HEK293T (cell line): ENCODE measurements around the gene SMOC2.

Source experiments
- CTCF ChIA-PET: fragments of 350-600 bp; formaldehyde crosslinking; extraction: SDS; loops from one replicate; lab custom pipeline; 2021; ENCODE audit warnings: antibody characterized with exemption, inconsistent platforms; lab: Yijun Ruan, JAX
- POLR2A ChIA-PET: fragments of 350-600 bp; formaldehyde crosslinking; extraction: SDS; loops from one replicate; lab custom pipeline; 2020; ENCODE audit warnings: antibody characterized with exemption, inconsistent platforms; lab: Yijun Ruan, JAX
- DNase-seq: peaks from one replicate; pipeline ENCODE4 v3.0.0; 2012; ENCODE audit warnings: mixed read lengths; ENCODE audit errors: extremely low spot score
- ARNT ChIP-seq: fragments of 450-650 bp; IDR thresholded peaks from 2 replicates; pipeline ENCODE4 v1.6.1; 2017; ENCODE audit warnings: mild to moderate bottlenecking
- BHLHE40 ChIP-seq: fragments of 450-650 bp; IDR thresholded peaks from 2 replicates; pipeline ENCODE4 v1.6.1; 2016; ENCODE audit warnings: mild to moderate bottlenecking, moderate library complexity, borderline replicate concordance
- CTBP1 ChIP-seq: fragments of 450-650 bp; IDR thresholded peaks from 2 replicates; pipeline ENCODE4 v1.6.1; 2016; ENCODE audit warnings: borderline replicate concordance
- ELF4 ChIP-seq: fragments of 450-650 bp; IDR thresholded peaks from 2 replicates; pipeline ENCODE4 v1.6.1; 2017; ENCODE audit warnings: antibody characterized with exemption
- FOXA1 ChIP-seq: fragments of 450-650 bp; IDR thresholded peaks from 2 replicates; pipeline ENCODE4 v1.6.1; 2016; ENCODE audit warnings: mild to moderate bottlenecking
- FOXK2 ChIP-seq: fragments of 450-650 bp; IDR thresholded peaks from 2 replicates; pipeline ENCODE4 v1.6.1; 2016; ENCODE audit warnings: mild to moderate bottlenecking
- FOXM1 ChIP-seq: fragments of 450-650 bp; IDR thresholded peaks from 2 replicates; pipeline ENCODE4 v1.6.1; 2017; ENCODE audit warnings: mild to moderate bottlenecking, borderline replicate concordance
- HDGF ChIP-seq: fragments of 450-650 bp; IDR thresholded peaks from 2 replicates; pipeline ENCODE4 v1.6.1; 2017; ENCODE audit warnings: antibody characterized with exemption, borderline replicate concordance
- L3MBTL2 ChIP-seq: fragments of 450-650 bp; conservative IDR thresholded peaks from 2 replicates; pipeline ENCODE4 v1.6.1; 2016; ENCODE audit warnings: mild to moderate bottlenecking
- LEF1 ChIP-seq: fragments of 450-650 bp; IDR thresholded peaks from 2 replicates; pipeline ENCODE4 v1.6.1; 2017; ENCODE audit warnings: mild to moderate bottlenecking, borderline replicate concordance
- NFRKB ChIP-seq: fragments of 450-650 bp; IDR thresholded peaks from 2 replicates; pipeline ENCODE4 v1.6.1; 2016; ENCODE audit warnings: mild to moderate bottlenecking, moderate library complexity
- SP1 ChIP-seq: fragments of 450-650 bp; IDR thresholded peaks from 2 replicates; pipeline ENCODE4 v1.6.1; 2017
- SUZ12 ChIP-seq: fragments of 450-650 bp; IDR thresholded peaks from 2 replicates; pipeline ENCODE4 v1.6.1; 2016; ENCODE audit warnings: mild to moderate bottlenecking
- TARDBP ChIP-seq: fragments of 450-650 bp; IDR thresholded peaks from 2 replicates; pipeline ENCODE4 v1.6.1; 2016
- ZNF384 ChIP-seq: fragments of 450-650 bp; IDR thresholded peaks from 2 replicates; pipeline ENCODE4 v1.6.1; 2016
- TF ChIP-seq, protein P1 (sequence below): fragments of 450-650 bp; IDR thresholded peaks from 2 replicates; pipeline ENCODE4 v1.6.1; 2016

The SMOC2 gene

GRCh38 chr6:168418711-168419121 lies 22.3 kb upstream of the SMOC2 start:
- POLR2A ChIA-PET = no interaction called here
- TF ChIP-seq FOXK2 = no peak
- TF ChIP-seq L3MBTL2 = no peak
- no peak for TF ChIP-seq ELF4
- TF ChIP-seq, protein P1, sequence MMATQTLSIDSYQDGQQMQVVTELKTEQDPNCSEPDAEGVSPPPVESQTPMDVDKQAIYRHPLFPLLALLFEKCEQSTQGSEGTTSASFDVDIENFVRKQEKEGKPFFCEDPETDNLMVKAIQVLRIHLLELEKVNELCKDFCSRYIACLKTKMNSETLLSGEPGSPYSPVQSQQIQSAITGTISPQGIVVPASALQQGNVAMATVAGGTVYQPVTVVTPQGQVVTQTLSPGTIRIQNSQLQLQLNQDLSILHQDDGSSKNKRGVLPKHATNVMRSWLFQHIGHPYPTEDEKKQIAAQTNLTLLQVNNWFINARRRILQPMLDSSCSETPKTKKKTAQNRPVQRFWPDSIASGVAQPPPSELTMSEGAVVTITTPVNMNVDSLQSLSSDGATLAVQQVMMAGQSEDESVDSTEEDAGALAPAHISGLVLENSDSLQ = no peak
- TF ChIP-seq NFRKB = no peak
- TF ChIP-seq SP1 = no peak
- no peak for TF ChIP-seq FOXA1
- TF ChIP-seq FOXM1 = no peak
- no peak for TF ChIP-seq CTBP1
- TF ChIP-seq SUZ12 = no peak
- no peak for TF ChIP-seq TARDBP
- TF ChIP-seq ZNF384 = no peak
- no peak for DNase-seq
- CTCF ChIA-PET = no interaction called here

DNA sequence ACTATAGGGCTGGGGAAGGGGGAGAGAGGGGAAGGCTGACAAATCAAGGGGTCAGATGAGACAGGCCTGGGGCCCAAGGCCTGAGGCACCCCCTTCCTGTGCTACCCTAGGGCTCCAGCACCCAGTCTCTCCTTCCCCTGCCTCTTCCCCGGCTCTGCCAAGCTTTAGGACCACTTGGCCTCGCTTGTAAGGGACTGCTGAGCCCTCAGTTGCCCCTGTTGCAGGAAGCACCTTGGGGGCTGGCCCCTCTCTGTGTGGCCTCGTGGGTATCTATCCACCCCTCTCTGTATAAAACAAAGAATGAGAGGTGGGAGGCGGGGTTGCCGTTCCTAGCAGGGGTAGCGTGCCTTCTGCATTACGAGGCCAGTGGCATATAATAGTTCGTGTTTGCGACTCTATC lies 21.4 kb upstream of the SMOC2 start:
- ChIA-PET CTCF (no interaction called here), POLR2A (no interaction called here)
- TF ChIP-seq SUZ12 (no peak), NFRKB (no peak), BHLHE40 (no peak), FOXA1 (no peak), FOXK2 (no peak), FOXM1 (no peak), CTBP1 (no peak), SP1 (no peak), L3MBTL2 (no peak), TARDBP (no peak)
- TF ChIP-seq, protein P1 = no peak
- no peak for DNase-seq

DNA sequence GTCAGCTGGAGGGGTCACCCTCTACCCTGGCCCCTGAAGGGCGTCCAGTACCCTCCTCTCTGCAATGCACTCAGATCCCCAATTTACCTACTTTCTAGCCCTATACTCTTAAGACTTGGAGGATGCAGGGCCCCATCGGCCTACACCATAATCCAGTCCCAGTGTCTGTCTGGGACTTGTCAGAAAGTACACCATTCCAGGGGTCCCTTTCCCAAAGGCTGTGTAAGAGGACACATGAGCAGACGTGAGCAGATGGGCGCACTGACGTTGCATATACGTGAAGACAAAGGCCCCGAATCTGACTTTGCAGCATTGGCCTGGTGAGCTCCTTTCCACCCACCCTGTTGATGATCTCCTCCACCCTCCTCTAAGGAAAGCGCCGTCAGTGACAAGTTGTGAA lies 20.9 kb upstream of the SMOC2 start:
- TF ChIP-seq SUZ12 (no peak), ZNF384 (no peak), BHLHE40 (no peak), ELF4 (no peak), SP1 (no peak), HDGF (no peak), ARNT (no peak), FOXA1 (no peak), FOXK2 (no peak), CTBP1 (no peak), LEF1 (no peak)
- TF ChIP-seq, protein P1 = no peak
- no peak for DNase-seq
- ChIA-PET POLR2A (no interaction called here), CTCF (no interaction called here)

GRCh38 chr6:168420706-168421105 lies 20.3 kb upstream of the SMOC2 start:
- ChIA-PET CTCF (no interaction called here), POLR2A (no interaction called here)
- TF ChIP-seq HDGF (no peak), BHLHE40 (no peak), FOXM1 (no peak), SP1 (no peak), CTBP1 (no peak), LEF1 (no peak), ARNT (no peak), NFRKB (no peak), ZNF384 (no peak), TARDBP (no peak), ELF4 (no peak), L3MBTL2 (no peak), SUZ12 (no peak), FOXA1 (no peak), FOXK2 (no peak)
- TF ChIP-seq, protein P1 = no peak
- DNase-seq = no peak

GRCh38 chr6:168427184-168427583 lies 13.8 kb upstream of the SMOC2 start:
- ChIA-PET POLR2A (no interaction called here), CTCF (no interaction called here)
- TF ChIP-seq LEF1 = no peak
- TF ChIP-seq ZNF384 = no peak
- DNase-seq = no peak

DNA sequence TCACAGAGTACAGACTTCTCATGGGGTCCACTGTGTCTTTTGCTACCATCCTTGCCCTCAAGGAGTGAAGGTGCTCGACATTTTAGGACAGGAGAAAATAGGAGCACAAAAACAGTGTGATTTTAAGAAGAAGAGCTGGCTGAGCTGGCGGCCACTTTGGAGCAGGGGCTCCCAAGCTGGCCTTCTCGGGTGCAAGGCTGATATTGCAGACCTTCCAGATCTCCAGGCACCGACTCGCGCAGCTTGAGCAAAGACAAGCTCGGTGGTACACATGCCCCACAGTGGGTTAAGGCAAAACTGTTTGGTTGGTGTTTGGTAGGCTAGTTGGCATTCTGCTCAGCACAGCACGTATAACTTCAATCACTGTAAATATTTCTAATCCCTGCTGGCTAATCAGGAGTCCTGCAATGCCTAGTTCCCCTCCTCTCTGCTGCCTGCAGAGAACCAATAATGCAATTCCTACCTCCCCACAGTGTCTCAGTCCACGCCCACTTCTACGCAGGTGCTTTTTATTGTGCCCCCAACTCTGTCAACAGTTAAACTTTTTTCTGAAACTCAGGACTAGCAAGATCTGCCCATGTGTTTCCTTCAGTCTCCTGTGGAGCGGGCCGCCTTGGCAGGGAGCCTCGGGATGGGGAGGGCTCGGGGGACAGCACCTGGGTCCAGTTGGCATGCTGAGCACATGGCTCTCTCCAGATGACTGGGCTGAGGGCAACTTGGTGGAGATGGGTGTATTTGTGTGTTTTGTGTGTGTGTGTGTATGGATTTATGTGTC lies 12.7 kb upstream of the SMOC2 start:
- POLR2A ChIA-PET = no interaction called here
- TF ChIP-seq CTBP1 (no peak), ARNT (no peak), ZNF384 (no peak), HDGF (no peak), FOXM1 (no peak), BHLHE40 (no peak)
- DNase-seq = no peak
- CTCF ChIA-PET = no interaction called here
